H1 (cell line): ENCODE data around the gene POU2AF3. TPM values are rescaled to one million over a fixed set of nuclear protein-coding genes. Genes with fewer than 3 reads are reported as not detected.

Experiments used
- CTBP2 ChIP-seq: IDR thresholded peaks from 2 replicates; pipeline ENCODE4 v1.7.0; 2011; ENCODE audit warnings: borderline replicate concordance, mild to moderate bottlenecking, moderate library complexity, mixed read lengths, low read length; ENCODE audit not compliant: insufficient read depth, insufficient read length
- HDAC6 ChIP-seq: IDR thresholded peaks from one replicate; pipeline ENCODE4 v1.7.1; 2012; ENCODE audit warnings: low read depth, mild to moderate bottlenecking, inconsistent platforms, low read length, moderate library complexity
- JUND ChIP-seq: IDR thresholded peaks from 2 replicates; pipeline ENCODE4 v1.6.1; 2011; ENCODE audit warnings: mild to moderate bottlenecking, improper control_type of control experiment, low read length
- polyA plus RNA-seq, 7 experiments: library from polyadenylated mRNA; depleted of rRNA in 3 of 7; stranded (reverse) in 5 of 7; unstranded in 2 of 7; fragments of >200 nt in 5 of 7; fragments of 200-250 nt in 2 of 7; gene quantifications; 1 replicate in 5 of 7; 2 replicates in 1 of 7; 4 replicates in 1 of 7; pipeline versions ENCODE4 v1.2.1 to v1.2.3, GENCODE V29; 2011 to 2013; ENCODE audit warnings: missing spikeins in 2 of 7, mixed read lengths in 2 of 7
- total RNA-seq: library from RNA; stranded (reverse); fragmentation: NEBNext Ultra II Directional; extraction: Animal tissue kit (Norgen Biotek cat#: 25700); gene quantifications from 2 replicates; pipeline ENCODE4 v1.2.1, GENCODE V29; 2021

The POU2AF3 gene
- total and polyA plus RNA-seq, 2 of the 8 experiments (the other 6 are each of a cell fraction or from before 2014, with no cell fraction given) = 1.2 to 5.7 TPM

DNA sequence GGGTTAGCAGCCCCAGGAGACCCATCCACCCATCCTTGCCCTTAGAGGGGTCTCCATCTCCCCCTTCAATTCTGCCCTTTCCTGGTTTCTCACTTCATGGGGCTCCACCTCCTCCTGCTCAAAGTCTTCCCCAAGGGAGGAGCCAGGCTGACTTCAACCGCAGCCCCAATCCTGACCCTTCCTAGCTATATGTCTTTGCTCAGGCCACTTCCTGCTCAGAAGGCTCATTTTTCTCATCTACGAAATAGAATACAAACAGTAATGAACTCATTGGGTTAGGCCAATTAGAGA lies 56.2 kb downstream of the POU2AF3 start (continued):
- no peak for TF ChIP-seq HDAC6
- TF ChIP-seq JUND = no peak
- TF ChIP-seq CTBP2 = no peak
